RKO (cell line): ENCODE data around the gene CCDC179.

ENCODE experiments used
- DNase-seq: peaks from one replicate; pipeline ENCODE4 v3.0.0-alpha.2; 2016; ENCODE audit warnings: low spot score

CCDC179 gene

GRCh38 chr11:22807855-22808570 lies 52.3 kb downstream of the CCDC179 start:
- DNase-seq, result no peak

- no peak for DNase-seq
These were observed 52.9 kb downstream of the CCDC179 start for GRCh38 chr11:22807391-22807790.

GRCh38 chr11:22802861-22803260 lies 57.4 kb downstream of the CCDC179 start:
- DNase-seq, result no peak

GRCh38 chr11:22800482-22800881 lies 59.8 kb downstream of the CCDC179 start:
- DNase-seq, result no peak

GRCh38 chr11:22798901-22799300 lies 61.4 kb downstream of the CCDC179 start:
- DNase-seq, result no peak

- DNase-seq, result no peak
These were observed 63.2 kb downstream of the CCDC179 start for GRCh38 chr11:22797047-22797446.
